GM19023 (cell line): ENCODE data around the gene HOXA11.

Source experiments
- ATAC-seq: cut with Tn5 transposase; IDR thresholded peaks from one replicate; pipeline ENCODE4 v1.9.1; 2021; ENCODE audit warnings: mild to moderate bottlenecking, moderate library complexity; ENCODE audit not compliant: unreplicated experiment

The HOXA11 gene

DNA sequence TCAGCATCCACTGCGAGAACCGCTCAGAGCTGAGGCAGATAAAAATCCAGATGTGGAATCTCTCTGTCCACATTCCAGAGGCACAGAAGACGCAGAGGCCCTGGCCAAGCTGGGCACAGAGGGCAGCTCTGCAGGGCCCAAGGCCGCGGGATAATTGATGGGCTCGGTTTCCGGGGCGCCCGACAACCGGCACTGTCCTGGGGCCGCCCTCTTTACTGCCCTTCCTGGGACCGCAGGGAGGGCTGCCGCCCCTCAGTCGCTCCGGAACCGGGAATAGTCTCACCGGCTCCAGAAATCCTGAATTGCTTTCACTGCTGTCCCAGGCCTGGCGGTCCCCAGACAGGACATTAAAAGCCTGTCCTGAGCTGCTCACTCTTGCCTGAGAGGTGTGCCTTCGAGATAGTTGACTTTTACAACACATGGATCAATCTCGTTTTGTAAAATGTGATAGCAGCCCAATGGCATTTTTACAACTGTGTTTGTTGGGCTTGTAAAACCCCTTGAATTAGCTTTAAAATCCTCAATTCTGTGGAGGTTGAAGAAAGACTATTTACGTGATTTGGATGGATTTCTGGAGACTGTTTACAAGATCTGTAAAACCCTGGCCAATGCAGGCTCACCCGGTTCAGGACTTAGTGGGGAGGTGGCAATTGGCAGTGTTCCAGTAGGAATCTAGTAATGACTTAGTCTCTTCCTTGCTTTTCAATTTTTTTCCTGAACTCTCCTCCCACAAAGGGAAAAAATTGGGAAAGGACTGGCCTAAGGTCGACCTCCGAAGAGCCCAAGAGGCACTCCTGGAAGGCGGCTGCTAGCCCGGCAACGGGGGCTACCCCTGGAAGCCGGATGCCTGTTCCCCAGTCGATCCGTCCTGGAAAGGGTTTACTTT is 36.0 kb downstream of the HOXA11 start:
- no peak for ATAC-seq

DNA sequence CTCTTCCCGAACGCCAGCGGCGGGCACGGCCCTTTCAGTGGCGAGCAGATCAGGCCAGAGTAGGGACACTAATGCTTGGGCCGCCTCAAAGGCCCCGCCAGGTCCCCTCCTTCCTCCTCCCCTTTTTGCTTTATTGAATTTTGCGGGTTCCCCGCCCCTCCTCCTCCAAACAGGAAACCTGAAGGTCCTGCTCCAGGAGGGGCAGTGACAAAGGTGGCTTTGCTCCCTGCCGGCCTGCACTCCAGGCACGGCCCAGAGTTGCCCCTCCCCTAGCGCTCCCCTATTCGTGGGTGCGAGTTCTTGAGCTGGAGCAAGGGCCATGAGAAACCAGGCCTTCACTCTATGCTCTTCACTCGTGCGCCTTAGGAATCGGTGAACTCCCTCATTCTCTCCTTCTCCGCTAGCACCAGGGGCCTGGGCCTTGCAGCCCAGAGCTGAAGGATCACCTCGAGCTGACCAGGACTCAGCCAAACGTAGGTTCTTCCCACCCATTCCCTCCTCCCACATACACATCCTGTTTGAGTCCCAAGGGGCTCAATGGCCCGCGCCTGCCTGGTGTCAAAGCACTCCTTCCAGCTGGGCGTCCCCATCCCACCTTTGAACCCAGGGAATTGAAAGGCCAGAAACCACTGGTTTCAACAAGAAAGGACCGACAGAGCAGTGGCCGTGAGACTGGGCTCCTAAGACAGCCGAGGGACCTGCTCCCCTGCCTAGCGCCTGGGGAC is 36.8 kb downstream of the HOXA11 start:
- no peak for ATAC-seq

DNA sequence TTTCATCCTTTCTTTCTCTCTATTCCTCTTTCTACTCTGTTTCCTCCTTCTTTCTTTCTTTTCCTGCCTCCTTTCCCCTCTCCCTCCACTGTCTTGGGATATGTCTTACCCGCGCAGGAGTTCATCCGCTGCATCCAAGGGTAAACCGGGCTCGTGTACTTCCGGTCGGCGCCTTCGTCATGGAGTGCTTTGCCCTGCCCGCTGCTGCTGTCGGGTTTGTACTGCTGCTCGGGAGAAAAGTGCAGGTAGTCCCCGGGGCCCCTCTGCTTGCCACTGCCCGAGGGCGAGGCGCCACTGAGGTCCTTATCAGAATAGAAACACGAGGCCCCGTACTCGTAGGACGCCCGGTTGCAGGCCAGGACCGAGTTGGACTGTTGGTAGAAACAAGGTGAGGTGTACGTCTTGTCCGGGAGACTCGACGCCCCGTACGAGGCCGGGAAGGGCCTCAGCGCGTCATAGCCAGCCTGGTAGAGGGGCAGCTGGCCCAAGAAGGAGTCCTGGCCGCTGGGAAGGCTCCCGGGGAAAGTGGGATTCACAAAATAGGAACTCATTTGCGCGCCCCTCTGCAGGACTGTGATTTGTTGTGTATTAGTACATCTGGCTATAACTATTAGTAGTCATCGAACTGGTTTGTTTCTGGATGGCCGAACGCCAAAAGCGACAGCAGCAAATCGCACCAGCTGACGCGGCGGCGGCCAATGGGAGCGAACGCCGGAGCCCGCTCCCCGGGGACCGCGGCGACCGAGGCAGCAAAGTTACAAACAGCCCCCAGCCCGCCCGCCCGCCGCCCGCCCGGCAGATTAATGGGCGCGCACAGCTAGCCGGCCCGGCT is 37.6 kb downstream of the HOXA11 start, which contains the start of gene HOXA6:
Gene HOXA6, minus strand, starts transcription at position 576 of the 832 bp plus-strand sequence. Its CDS starts 25 bp downstream, at position 551.
- ATAC-seq, result no peak

GRCh38 chr7:27146491-27147198 is 38.4 kb downstream of the HOXA11 start:
- ATAC-seq, result no peak

DNA sequence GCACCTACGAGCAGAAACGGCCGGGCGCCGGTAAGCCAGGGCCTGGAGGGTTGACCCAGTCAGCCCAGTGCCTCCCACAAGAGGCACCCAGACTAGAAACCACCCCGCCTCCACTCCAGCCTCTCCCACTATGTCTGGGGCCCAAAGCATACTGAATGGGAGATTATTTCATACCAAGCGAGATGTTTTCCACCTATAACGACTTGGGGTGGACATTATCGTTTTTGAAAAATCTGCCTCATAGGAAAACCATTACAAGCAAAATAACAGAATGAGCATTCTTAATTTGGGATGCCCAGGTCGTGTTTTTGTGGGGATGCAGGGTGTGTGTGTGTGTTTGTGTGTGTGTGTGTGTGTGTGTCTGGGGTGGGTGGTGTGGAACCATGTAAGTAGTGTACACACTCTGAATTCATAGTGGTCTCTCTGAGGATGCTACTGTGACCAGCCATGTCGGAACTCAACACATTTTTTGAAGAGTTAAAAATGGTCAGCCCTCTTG is 39.1 kb downstream of the HOXA11 start:
- no peak for ATAC-seq

GRCh38 chr7:27145165-27145913 is 39.7 kb downstream of the HOXA11 start:
- ATAC-seq, result no peak

DNA sequence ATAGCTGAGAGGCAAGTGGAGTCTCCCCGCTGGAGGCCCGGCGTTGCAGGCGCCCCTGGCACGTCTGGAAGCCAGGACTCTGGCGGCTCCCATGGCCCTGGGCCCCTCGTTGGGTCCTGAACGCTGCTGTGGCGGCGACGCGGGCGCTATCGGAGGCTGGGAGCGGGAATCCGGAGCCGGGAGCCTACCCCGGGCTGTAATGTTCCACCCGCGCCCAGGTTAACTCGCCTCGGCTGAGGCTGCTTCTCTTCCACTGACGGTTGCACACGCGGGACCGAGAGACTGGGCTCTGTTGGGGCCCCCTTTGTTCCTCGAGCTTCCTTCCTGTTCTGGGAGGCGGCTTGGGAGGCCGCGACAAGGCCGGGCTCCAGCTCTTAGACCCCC is 40.3 kb downstream of the HOXA11 start:
- no peak for ATAC-seq

DNA sequence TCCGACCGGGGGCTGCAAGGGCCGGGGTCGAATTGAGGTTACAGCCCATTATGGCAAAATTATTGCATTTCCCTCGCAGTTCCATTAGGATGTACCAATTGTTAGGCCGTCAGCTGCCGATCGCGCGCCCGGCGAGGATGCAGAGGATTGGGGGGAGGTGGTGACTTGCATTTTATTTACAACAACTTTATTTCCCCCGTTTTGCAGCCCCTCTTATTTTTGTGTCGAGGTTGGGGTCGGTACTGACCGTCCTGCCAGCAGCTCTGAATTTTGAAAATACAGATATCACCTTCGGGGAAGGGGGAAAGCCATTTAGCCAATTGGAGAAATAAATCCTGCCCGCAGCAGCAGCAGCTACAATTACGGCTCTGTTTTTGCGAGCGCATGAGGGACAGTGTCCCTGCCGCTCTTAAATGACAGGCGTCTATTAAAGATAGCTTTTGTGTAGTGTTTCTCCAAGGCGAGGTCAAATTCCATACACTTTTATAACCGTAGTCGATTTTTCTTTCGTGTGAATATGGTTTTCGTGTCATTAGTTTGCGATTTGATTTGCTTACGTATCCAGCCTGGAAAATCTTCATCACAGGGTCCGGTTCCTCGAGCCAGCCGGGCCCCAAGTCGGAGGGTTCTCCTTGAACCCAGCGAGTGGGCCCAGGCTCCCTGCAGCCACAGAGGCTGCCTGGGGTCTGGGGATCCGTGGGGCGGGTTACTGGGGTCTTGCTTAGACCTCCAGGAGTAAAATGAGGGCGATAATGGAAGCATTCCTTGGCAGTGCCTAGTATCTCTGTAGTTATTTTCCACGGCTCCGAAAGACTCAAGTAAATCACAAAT is 40.9 kb downstream of the HOXA11 start:
- ATAC-seq, result no peak

GRCh38 chr7:27143023-27143949 is 41.7 kb downstream of the HOXA11 start, which contains the start of gene HOXA5:
Gene HOXA5, minus strand, starts transcription at chr7:27143681. Its CDS starts 74 bp downstream, at chr7:27143607.
- ATAC-seq, result no peak

DNA sequence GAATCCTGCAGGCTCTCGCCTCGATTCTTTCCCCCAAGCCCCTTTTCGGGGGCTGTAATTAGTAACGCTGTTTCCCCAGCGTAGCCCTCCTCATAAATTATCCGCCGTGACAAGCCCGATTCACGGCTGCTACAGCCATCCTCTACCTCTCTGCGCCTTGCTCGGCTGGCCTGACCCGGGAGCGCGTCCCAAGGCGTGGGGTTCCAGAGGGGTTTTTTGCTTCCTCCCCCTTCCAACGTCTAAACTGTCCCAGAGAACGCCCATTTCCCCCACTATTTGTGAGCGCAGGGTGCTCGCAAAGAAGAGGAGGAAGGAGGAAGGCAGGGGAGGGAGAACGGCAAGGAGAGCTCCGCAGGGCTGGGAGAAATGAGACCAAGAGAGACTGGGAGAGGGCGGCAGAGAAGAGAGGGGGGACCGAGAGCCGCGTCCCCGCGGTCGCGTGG is 42.4 kb downstream of the HOXA11 start:
- ATAC-seq, result no peak

- ATAC-seq, result no peak
Observed at GRCh38 chr7:27141923-27142579, 43.0 kb downstream of the HOXA11 start.

- no peak for ATAC-seq
Observed at GRCh38 chr7:27141137-27141922, 43.7 kb downstream of the HOXA11 start.

- no peak for ATAC-seq
Observed at GRCh38 chr7:27140126-27140857, 44.7 kb downstream of the HOXA11 start.

GRCh38 chr7:27139334-27140125 is 45.5 kb downstream of the HOXA11 start:
- no peak for ATAC-seq

GRCh38 chr7:27138985-27139333 is 46.1 kb downstream of the HOXA11 start:
- no peak for ATAC-seq
